H7 (cell line): ENCODE measurements around the gene TMPRSS7. TPM values are rescaled to one million over a fixed set of nuclear protein-coding genes. Genes with fewer than 3 reads are reported as not detected.
"Not testable (repeated sequence)": the region's sequence is repeated elsewhere in the genome, so short reads cannot be mapped to it uniquely, and the experiment has no call there.

Source experiments
- DNase-seq: peaks from one replicate; pipeline ENCODE4 v3.0.0; 2012
- H3K27me3 ChIP-seq: 2 replicates; pipeline ENCODE4 v1.6.0; 2011; ENCODE audit warnings: mild to moderate bottlenecking, low read length; ENCODE audit not compliant: control insufficient read depth, insufficient read depth
- H3K36me3 ChIP-seq: replicated peaks from 2 replicates; pipeline ENCODE4 v1.5.1; 2011; ENCODE audit warnings: low read length; ENCODE audit not compliant: control insufficient read depth, insufficient read depth
- H3K4me3 ChIP-seq: 2 replicates; pipeline ENCODE4 v1.5.1; 2011; ENCODE audit warnings: low read depth, mild to moderate bottlenecking, control low read depth, low read length, moderate library complexity; ENCODE audit not compliant: insufficient read depth
- total RNA-seq: library from RNA; depleted of rRNA; stranded (reverse); fragments of >200 nt; shearing (Covaris generic); gene quantifications from 2 replicates; pipeline ENCODE4 v1.2.3, GENCODE V29; 2014

TMPRSS7 gene
- total RNA-seq, 1 experiment from 2014 or later: not detected

GRCh38 chr3:112061152-112061551 is 26.6 kb downstream of the TMPRSS7 start:
- no peak for DNase-seq
- no peaks in the 10 kb centered on the region for H3K36me3 ChIP-seq
- no peaks in the 10 kb centered on the region for H3K27me3 ChIP-seq
- no peak overlapping the region for H3K4me3 ChIP-seq

- H3K27me3 ChIP-seq, DNase-seq, H3K4me3 ChIP-seq, H3K36me3 ChIP-seq: not testable (repeated sequence)
These were observed 38.0 kb downstream of the TMPRSS7 start for GRCh38 chr3:112072387-112073060.

- no peak for DNase-seq
- Histone ChIP-seq H3K36me3 (no peaks in the 10 kb centered on the region), H3K27me3 (no peaks in the 10 kb centered on the region), H3K4me3 (no peak overlapping the region)
These were observed 39.5 kb downstream of the TMPRSS7 start for GRCh38 chr3:112074006-112074405.

DNA sequence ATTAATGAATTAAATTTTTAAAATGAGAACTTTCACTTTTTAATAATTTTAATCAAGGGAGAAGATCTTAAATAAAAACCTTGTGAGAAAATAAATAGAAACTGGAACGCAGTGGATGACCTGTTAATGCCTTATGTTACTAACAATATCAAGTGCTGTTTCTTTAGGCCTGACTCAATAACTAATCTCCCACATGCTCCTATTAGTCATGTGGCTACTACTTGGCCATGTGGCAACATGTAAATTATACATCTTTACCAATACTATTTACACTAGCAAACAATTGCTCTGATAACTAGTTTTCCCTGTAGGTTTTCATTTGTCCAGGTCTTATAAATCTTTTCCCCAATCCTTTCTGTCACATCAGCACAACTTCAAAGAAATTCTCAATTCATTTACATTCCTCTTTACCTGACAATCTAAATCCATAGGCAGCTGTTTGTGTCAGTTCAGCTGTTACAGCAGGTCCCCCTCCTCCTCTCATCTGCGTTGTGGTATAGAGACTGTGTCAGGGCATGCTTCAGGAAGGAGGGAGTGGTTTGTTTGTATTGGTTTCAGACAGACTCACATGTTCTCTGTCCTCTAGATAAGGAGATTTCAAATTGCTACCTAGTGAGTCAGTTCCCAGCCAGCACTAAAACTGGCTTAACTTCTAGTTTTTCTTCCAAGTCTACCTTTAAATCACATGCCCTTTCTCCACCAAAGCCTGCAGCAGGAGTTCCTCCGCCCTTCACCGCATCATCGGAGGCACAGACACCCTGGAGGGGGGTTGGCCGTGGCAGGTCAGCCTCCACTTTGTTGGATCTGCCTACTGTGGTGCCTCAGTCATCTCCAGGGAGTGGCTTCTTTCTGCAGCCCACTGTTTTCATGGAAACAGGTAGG is 40.3 kb downstream of the TMPRSS7 start:
- no peak for DNase-seq
- no peaks in the 10 kb centered on the region for H3K27me3 ChIP-seq
- H3K36me3 ChIP-seq: no peaks in the 10 kb centered on the region
- no peak overlapping the region for H3K4me3 ChIP-seq

DNA sequence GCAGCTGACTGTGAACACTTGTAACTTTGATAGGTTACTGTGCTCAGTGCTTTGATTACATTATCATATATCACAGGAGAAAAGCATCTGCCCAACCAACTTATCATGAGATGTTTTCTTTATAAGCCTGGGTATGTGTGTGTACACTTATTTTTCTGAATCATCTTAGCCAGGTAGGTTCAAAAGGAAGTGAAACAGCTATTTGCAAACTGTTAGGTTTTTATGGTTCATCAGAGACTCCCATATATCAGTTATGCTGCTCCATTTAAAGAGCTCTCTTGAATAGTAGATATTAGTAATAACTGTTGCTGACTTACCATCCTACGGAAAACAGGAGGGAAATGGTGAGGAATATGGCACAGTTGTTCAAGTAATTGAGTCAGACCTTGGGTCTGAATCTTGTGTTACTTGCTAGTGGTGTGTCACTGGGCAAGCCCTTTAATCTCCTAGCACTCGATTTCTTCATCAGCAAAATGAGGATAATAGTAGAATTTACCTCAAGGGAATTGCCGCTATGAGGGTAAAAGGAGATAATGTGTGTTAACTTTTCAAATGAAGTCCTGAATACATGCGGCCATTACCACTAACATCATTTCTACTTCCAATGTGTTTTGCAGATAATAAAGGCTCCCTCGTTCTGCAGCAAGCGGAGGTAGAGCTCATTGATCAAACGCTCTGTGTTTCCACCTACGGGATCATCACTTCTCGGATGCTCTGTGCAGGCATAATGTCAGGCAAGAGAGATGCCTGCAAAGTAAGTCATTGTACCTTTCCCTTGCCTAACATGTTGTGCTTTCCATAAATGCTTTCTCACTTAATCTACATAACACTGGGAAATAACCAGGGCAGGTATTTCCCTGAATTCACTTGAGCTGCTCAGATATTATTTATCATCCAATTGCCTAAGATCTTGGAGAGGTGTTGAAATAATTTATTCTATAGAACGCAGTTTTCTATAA is 43.9 kb downstream of the TMPRSS7 start:
- H3K36me3 ChIP-seq: no peaks in the 10 kb centered on the region
- H3K27me3 ChIP-seq: no peaks in the 10 kb centered on the region
- no peak for DNase-seq
- H3K4me3 ChIP-seq: no peak overlapping the region

DNA sequence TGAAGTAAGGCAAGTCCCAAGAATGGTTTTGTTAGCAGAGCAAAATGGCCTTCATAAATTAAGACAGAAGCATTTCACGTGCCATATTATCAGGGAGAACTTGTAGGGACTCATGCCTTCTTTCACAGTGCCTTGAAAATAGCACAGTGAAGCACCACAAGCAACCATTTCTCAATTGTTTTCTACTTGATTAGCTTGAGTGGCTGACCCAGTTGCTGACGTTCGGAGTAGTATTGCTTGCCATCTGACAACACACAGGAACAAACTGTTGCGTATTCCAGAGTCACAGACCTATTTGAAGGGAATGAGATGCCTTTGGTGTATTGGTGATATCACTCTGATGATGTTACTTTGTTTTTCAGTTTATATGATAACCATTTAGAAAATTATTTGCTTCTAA is 48.7 kb downstream of the TMPRSS7 start:
- Histone ChIP-seq H3K4me3 (no peak overlapping the region), H3K36me3 (no peaks in the 10 kb centered on the region), H3K27me3 (peaks cover 7% of the 10 kb centered on the region; the same call in 1 of the 2 replicates)
- no peak for DNase-seq

DNA sequence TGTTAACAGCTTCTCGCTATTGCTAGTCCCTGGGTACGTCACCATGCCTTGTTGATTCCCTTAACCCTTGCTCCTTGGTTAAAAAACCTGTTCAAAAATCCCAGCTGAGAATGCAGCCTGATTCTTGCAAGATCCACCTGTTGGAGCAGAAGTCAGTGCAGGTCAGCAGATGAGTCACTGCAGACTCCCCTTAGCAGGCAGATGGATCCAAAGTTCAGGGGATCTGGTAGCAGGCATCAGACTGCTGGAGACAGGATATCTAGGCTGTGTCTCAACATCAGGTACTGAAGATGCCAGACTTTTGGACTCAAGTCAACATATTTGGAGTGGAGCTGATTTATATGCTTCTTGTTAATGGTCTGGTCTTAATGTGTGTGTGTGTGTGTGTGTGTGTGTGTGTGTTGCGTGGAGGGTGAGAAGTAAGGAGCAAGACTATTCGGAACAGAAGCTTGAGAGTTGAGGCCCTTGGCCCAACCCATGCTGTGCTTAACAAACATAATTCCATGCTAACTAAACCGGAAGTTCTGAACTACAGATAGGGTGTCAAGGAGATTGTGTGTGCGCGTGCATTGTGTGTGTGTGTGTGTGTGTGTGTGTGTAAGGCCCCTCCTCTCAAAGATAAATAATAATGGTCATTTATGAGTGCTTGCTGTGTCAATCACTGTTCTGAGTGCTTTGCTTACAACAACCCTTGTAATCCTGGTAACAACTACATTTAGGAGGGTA is 50.6 kb downstream of the TMPRSS7 start:
- DNase-seq: no peak
- Histone ChIP-seq H3K36me3 (no peaks in the 10 kb centered on the region), H3K4me3 (peak overlapping the region; percentile 67), H3K27me3 (peaks cover 7% of the 10 kb centered on the region; the same call in 1 of the 2 replicates)

DNA sequence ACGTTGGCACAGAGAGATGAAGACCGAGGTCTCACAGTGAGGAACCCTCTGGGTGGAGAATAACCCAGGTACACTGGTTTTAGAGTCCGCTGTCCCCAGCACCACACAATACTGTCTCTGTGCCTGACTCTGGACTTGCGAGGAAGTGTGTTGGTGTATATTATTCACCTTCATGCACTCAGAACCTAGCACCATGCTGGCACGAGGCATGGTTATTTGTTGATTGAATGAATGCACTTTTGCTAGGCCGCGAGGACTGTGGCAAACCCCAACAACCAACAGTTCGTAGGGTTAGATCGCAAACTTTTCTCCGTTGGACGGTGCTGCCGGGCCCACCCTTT is 51.2 kb downstream of the TMPRSS7 start:
- Histone ChIP-seq H3K27me3 (peaks cover 7% of the 10 kb centered on the region; the same call in 1 of the 2 replicates), H3K4me3 (peak overlapping the region; percentile 67), H3K36me3 (no peaks in the 10 kb centered on the region)
- no peak for DNase-seq

- peak within 1 kb of the TSS; percentile 67 for H3K4me3 ChIP-seq
- H3K36me3 ChIP-seq: no peaks in the 10 kb centered on the region; the same call in 1 of the 2 replicates
- DNase-seq: peak; percentile 98
- peaks cover 7% of the 10 kb centered on the region; the same call in 1 of the 2 replicates for H3K27me3 ChIP-seq
These were observed 51.7 kb downstream of the TMPRSS7 start, which contains the start of gene C3orf52 for GRCh38 chr3:112086076-112086854. Gene C3orf52, plus strand, starts transcription at chr3:112086389. Its CDS starts 19 bp downstream, at chr3:112086408.

DNA sequence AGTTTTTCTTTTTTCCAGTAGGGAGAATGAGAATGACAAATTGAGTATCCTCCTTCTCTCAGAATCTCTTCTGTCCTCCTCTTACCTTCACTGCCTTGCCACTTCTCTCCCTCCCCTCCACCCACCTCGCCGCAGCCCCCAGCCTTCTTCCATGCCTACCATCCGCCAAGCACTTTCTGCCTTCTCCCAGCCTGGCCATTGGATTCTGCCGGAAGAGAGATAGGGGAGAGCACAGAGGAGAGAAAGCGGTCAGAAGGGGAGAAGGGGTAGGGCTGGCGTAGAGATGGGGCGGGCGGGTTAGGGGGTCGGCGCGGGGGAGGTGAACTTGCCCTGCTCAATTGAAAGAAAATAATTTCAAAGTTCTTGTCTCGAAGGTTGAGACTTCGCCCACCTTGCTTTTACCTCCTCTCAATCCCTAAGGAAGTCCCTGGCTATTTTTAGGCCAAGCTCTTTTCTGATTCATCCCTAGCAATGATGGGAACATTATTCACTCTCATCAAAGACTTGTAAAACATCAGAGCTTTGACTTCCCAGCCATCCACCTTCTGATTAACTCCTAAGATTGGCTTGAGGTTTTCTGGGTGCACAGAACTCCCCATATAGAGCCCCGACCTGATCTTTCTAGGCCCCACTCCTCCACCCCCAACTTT is 52.5 kb downstream of the TMPRSS7 start:
- peaks cover 7% of the 10 kb centered on the region; the same call in 1 of the 2 replicates for H3K27me3 ChIP-seq
- peak overlapping the region; percentile 67 for H3K4me3 ChIP-seq
- no peaks in the 10 kb centered on the region; the same call in 1 of the 2 replicates for H3K36me3 ChIP-seq
- DNase-seq: peak; percentile 61

- Histone ChIP-seq H3K36me3 (no peaks in the 10 kb centered on the region; the same call in 1 of the 2 replicates), H3K27me3 (peaks cover 7% of the 10 kb centered on the region; the same call in 1 of the 2 replicates), H3K4me3 (no peak overlapping the region; the same call in 1 of the 2 replicates)
- DNase-seq: no peak
These were observed 53.2 kb downstream of the TMPRSS7 start for GRCh38 chr3:112087746-112088145.

DNA sequence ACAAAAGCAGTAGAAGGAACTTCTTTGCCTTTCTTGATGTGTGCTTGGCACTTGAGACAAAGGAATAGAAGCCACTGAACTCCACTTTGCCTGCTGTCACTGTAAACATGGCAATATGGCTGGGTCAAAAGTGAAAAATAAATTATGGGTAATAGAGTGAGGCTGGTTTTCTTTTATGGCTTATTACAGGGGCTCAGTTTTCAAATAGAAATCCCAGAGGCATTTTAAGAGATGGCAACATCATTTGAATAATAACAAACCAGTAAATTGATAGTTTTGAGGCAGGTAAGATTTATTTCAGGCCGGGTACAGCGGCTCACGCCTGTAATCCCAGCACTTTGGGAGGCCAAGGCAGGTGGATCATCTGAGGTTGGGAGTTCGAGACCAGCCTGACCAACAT is 54.4 kb downstream of the TMPRSS7 start:
- no peak for DNase-seq
- H3K27me3 ChIP-seq: peaks cover 7% of the 10 kb centered on the region; the same call in 1 of the 2 replicates
- no peaks in the 10 kb centered on the region; the same call in 1 of the 2 replicates for H3K36me3 ChIP-seq
- no peak overlapping the region for H3K4me3 ChIP-seq
